WTC11 (cell line): Measurements from ENCODE around the gene PGBD5. TPM values are rescaled to one million over a fixed set of nuclear protein-coding genes. Genes with fewer than 3 reads are reported as not detected.

Experiments
- ATAC-seq: fragments of 200-7000 bp; cut with Tn5 transposase; 2 replicates; pipeline ENCODE4 v1.10.0; 2021; ENCODE audit warnings: mild to moderate bottlenecking, moderate library complexity
- CTCF ChIA-PET: fragments of 300-600 bp; sonication (Branson Sonifier 250); formaldehyde crosslinking; loops from one replicate; lab custom pipeline; 2021; ENCODE audit warnings: antibody characterized with exemption; lab: Charles Lee
- POLR2A ChIA-PET: fragments of 350-600 bp; sonication (Branson Sonifier 250); formaldehyde crosslinking; loops from one replicate; lab custom pipeline; 2021; ENCODE audit warnings: antibody characterized with exemption; lab: Charles Lee
- DNase-seq: peaks from one replicate; pipeline ENCODE4 v3.0.0; 2021; ENCODE audit warnings: low spot score
- H3K27ac Mint-ChIP-seq: 2 replicates; pipeline ENCODE4 v1.8.0; 2021; ENCODE audit warnings: mixed read lengths
- H3K27me3 Mint-ChIP-seq: 2 replicates; pipeline ENCODE4 v1.8.0; 2021; ENCODE audit warnings: low read depth, mild to moderate bottlenecking, moderate library complexity, mixed read lengths
- H3K36me3 Mint-ChIP-seq: 2 replicates; pipeline ENCODE4 v1.8.0; 2021; ENCODE audit warnings: mixed read lengths
- H3K4me1 Mint-ChIP-seq: 2 replicates; pipeline ENCODE4 v1.8.0; 2022; ENCODE audit warnings: mixed read lengths
- H3K4me3 Mint-ChIP-seq: 2 replicates; pipeline ENCODE4 v1.8.0; 2021; ENCODE audit warnings: mild to moderate bottlenecking, moderate library complexity, mixed read lengths
- H3K9me3 Mint-ChIP-seq: 2 replicates; pipeline ENCODE4 v1.8.0; 2021; ENCODE audit warnings: mixed read lengths
- ATF6 ChIP-seq: sonication (generic); formaldehyde crosslinking; IDR thresholded peaks from 2 replicates; pipeline ENCODE4 v1.8.1; 2023; ENCODE audit warnings: mild to moderate bottlenecking, missing genetic modification reagents
- ETV6 ChIP-seq: sonication (generic); formaldehyde crosslinking; IDR thresholded peaks from 2 replicates; pipeline ENCODE4 v1.8.1; 2022; ENCODE audit warnings: mild to moderate bottlenecking, missing genetic modification reagents
- FOXJ3 ChIP-seq: sonication (generic); formaldehyde crosslinking; IDR thresholded peaks from 2 replicates; pipeline ENCODE4 v1.9.0; 2021; ENCODE audit warnings: missing genetic modification reagents, mild to moderate bottlenecking, borderline replicate concordance
- FOXP1 ChIP-seq: sonication (generic); formaldehyde crosslinking; IDR thresholded peaks from 2 replicates; pipeline ENCODE4 v1.8.0; 2022; ENCODE audit warnings: missing genetic modification reagents, mild to moderate bottlenecking, moderate library complexity, borderline replicate concordance
- GABPB1 ChIP-seq: sonication (generic); formaldehyde crosslinking; IDR thresholded peaks from 2 replicates; pipeline ENCODE4 v1.8.1; 2023; ENCODE audit warnings: mild to moderate bottlenecking, missing genetic modification reagents
- IRF1 ChIP-seq: sonication (generic); formaldehyde crosslinking; IDR thresholded peaks from 2 replicates; pipeline ENCODE4 v1.8.0; 2023; ENCODE audit warnings: missing genetic modification reagents
- JAZF1 ChIP-seq: fragments of 250-450 bp; sonication (Bioruptor Pico); IDR thresholded peaks from 2 replicates; pipeline ENCODE4 v1.9.0; 2021; ENCODE audit warnings: moderate library complexity, mild to moderate bottlenecking, inconsistent platforms
- MAX ChIP-seq: sonication (generic); formaldehyde crosslinking; IDR thresholded peaks from 2 replicates; pipeline ENCODE4 v1.8.0; 2022; ENCODE audit warnings: mild to moderate bottlenecking, missing genetic modification reagents
- MXD4 ChIP-seq: fragments of 250-450 bp; sonication (Bioruptor Pico); IDR thresholded peaks from 2 replicates; pipeline ENCODE4 v1.8.0; 2021; ENCODE audit warnings: mild to moderate bottlenecking, moderate library complexity, borderline replicate concordance
- NR1H2 ChIP-seq: sonication (generic); formaldehyde crosslinking; IDR thresholded peaks from 2 replicates; pipeline ENCODE4 v1.9.0; 2021; ENCODE audit warnings: mild to moderate bottlenecking, moderate library complexity, missing genetic modification reagents
- NR2C2 ChIP-seq: sonication (generic); formaldehyde crosslinking; IDR thresholded peaks from 2 replicates; pipeline ENCODE4 v1.8.0; 2022; ENCODE audit warnings: mild to moderate bottlenecking, missing genetic modification reagents
- NR3C1 ChIP-seq: sonication (generic); formaldehyde crosslinking; conservative IDR thresholded peaks from 2 replicates; pipeline ENCODE4 v1.8.1; 2023; ENCODE audit warnings: low read depth, mild to moderate bottlenecking, missing genetic modification reagents
- SP1 ChIP-seq: sonication (generic); formaldehyde crosslinking; conservative IDR thresholded peaks from 2 replicates; pipeline ENCODE4 v1.8.1; 2022; ENCODE audit warnings: missing genetic modification reagents
- ZMAT4 ChIP-seq: fragments of 250-450 bp; sonication (Bioruptor Pico); IDR thresholded peaks from 2 replicates; pipeline ENCODE4 v1.9.0; 2021; ENCODE audit warnings: mild to moderate bottlenecking
- ZNF317 ChIP-seq: sonication (generic); formaldehyde crosslinking; IDR thresholded peaks from 2 replicates; pipeline ENCODE4 v1.8.1; 2023; ENCODE audit warnings: low read depth, mild to moderate bottlenecking, moderate library complexity, missing genetic modification reagents, borderline replicate concordance
- ZNF396 ChIP-seq: fragments of 250-450 bp; sonication (Bioruptor Pico); IDR thresholded peaks from 2 replicates; pipeline ENCODE4 v1.8.0; 2021; ENCODE audit warnings: mild to moderate bottlenecking, moderate library complexity, borderline replicate concordance
- total RNA-seq: library from RNA; stranded (reverse); gene quantifications from 3 replicates; pipeline ENCODE4 v1.2.3, GENCODE V29; 2021
- TF ChIP-seq, protein P1 (sequence below): fragments of 250-450 bp; sonication (Bioruptor Pico); IDR thresholded peaks from 2 replicates; pipeline ENCODE4 v2.1.2; 2022; ENCODE audit warnings: mild to moderate bottlenecking, moderate library complexity
- TF ChIP-seq, protein P2 (sequence below): fragments of 250-450 bp; sonication (Bioruptor Pico); IDR thresholded peaks from 2 replicates; pipeline ENCODE4 v1.9.0; 2021; ENCODE audit warnings: moderate library complexity, mild to moderate bottlenecking, inconsistent platforms, borderline replicate concordance
- TF ChIP-seq, protein P3 (sequence below): sonication (generic); formaldehyde crosslinking; IDR thresholded peaks from 2 replicates; pipeline ENCODE4 v1.8.0; 2023; ENCODE audit warnings: mild to moderate bottlenecking, missing genetic modification reagents
- TF ChIP-seq, protein P4 (sequence below): fragments of 250-450 bp; sonication (Bioruptor Pico); conservative IDR thresholded peaks from 2 replicates; pipeline ENCODE4 v1.9.0; 2021; ENCODE audit warnings: mild to moderate bottlenecking

PGBD5 gene
- total RNA-seq, 1 experiment from 2014 or later: 23.8 TPM

DNA sequence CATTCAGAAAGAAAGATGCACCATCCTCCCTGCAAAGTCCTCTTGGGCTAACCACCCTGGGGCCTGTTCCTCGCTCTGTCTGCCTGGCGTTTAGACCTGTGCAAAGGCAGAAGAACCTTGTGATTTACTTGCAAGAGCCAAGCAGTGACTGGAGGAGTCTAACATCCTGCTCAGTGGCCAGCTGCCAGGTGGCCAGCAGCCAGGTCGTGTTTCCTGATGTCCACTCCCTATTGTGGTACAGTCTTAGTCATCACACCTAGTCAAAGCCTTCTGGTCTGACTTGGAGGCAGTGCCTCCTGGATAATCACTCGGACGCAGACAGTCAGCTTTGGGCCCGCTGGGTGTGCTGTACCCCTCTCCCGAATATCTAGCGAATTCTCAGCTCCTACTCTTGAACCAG is 118.1 kb downstream of the PGBD5 start:
- no peak for ATAC-seq
- CTCF ChIA-PET: interaction anchor here (1.0 kb wide), 1 partner anchor 335 kb away, joined by 3 read pairs; no protein-coding TSS in a partner anchor

GRCh38 chr1:230307213-230307612 is 118.9 kb downstream of the PGBD5 start:
- ChIA-PET CTCF (no interaction called here), POLR2A (no interaction called here)
- Mint-ChIP-seq H3K36me3 (no peaks in the 10 kb centered on the region), H3K9me3 (no peaks in the 10 kb centered on the region), H3K4me3 (no peak overlapping the region), H3K27ac (no peak overlapping the region), H3K27me3 (no peaks in the 10 kb centered on the region), H3K4me1 (peaks cover 6% of the 10 kb centered on the region)
- DNase-seq (no peak), ATAC-seq (no peak)
- TF ChIP-seq SP1 (no peak), NR2C2 (CRISPR knock-in tag) (no peak), FOXJ3 (CRISPR knock-in tag) (no peak), ZMAT4 (CRISPR knock-in tag) (no peak), ZNF317 (no peak), MXD4 (no peak)
- TF ChIP-seq, protein P1, sequence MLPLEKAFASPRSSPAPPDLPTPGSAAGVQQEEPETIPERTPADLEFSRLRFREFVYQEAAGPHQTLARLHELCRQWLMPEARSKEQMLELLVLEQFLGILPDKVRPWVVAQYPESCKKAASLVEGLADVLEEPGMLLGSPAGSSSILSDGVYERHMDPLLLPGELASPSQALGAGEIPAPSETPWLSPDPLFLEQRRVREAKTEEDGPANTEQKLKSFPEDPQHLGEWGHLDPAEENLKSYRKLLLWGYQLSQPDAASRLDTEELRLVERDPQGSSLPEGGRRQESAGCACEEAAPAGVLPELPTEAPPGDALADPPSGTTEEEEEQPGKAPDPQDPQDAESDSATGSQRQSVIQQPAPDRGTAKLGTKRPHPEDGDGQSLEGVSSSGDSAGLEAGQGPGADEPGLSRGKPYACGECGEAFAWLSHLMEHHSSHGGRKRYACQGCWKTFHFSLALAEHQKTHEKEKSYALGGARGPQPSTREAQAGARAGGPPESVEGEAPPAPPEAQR: no peak

More for the DNA sequence above, 118.1 kb downstream of the PGBD5 start:
- TF ChIP-seq IRF1 (no peak), GABPB1 (CRISPR knock-in tag) (no peak), SP1 (no peak), ETV6 (CRISPR knock-in tag) (no peak)
- TF ChIP-seq, protein P2, sequence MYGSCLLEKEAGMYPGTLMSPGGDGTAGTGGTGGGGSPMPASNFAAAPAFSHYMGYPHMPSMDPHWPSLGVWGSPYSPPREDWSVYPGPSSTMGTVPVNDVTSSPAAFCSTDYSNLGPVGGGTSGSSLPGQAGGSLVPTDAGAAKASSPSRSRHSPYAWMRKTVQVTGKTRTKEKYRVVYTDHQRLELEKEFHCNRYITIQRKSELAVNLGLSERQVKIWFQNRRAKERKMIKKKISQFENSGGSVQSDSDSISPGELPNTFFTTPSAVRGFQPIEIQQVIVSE: no peak
- TF ChIP-seq, all 79 proteins: peak for 0
- no peaks in the 10 kb centered on the region for H3K27me3 Mint-ChIP-seq
- POLR2A ChIA-PET: no interaction called here
- no peaks in the 10 kb centered on the region for H3K36me3 Mint-ChIP-seq
- H3K4me1 Mint-ChIP-seq: peaks cover 7% of the 10 kb centered on the region
- no peak overlapping the region for H3K27ac Mint-ChIP-seq
- H3K4me3 Mint-ChIP-seq: no peak overlapping the region
- H3K9me3 Mint-ChIP-seq: no peaks in the 10 kb centered on the region
- DNase-seq: no peak

DNA sequence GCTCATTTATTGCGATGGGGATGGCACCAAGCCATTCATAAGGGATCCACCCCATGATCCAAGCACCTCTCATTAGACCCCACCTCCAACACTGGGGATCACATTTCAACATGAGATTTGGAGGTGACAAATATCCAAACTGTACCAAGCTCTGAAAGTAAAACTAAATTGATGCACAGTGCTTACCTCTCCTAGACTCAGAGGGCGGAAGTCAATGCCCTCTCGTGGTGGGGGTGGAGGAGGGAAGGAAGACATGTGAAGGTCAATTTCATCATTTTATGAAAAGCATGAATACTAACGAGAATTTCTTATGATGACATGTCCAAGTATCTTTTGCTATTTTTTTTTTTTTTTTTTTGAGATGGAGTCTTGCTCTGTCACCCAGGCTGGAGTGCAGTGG is 120.0 kb downstream of the PGBD5 start:
- Mint-ChIP-seq H3K9me3 (no peaks in the 10 kb centered on the region), H3K4me3 (no peak overlapping the region), H3K36me3 (no peaks in the 10 kb centered on the region)
- TF ChIP-seq FOXJ3 (CRISPR knock-in tag) (no peak), JAZF1 (CRISPR knock-in tag) (no peak), GABPB1 (CRISPR knock-in tag) (no peak), FOXP1 (no peak), NR1H2 (no peak), MAX (CRISPR knock-in tag) (no peak), NR3C1 (no peak), SP1 (no peak), ATF6 (CRISPR knock-in tag) (no peak), ZNF396 (CRISPR knock-in tag) (no peak)
- TF ChIP-seq, protein P3, sequence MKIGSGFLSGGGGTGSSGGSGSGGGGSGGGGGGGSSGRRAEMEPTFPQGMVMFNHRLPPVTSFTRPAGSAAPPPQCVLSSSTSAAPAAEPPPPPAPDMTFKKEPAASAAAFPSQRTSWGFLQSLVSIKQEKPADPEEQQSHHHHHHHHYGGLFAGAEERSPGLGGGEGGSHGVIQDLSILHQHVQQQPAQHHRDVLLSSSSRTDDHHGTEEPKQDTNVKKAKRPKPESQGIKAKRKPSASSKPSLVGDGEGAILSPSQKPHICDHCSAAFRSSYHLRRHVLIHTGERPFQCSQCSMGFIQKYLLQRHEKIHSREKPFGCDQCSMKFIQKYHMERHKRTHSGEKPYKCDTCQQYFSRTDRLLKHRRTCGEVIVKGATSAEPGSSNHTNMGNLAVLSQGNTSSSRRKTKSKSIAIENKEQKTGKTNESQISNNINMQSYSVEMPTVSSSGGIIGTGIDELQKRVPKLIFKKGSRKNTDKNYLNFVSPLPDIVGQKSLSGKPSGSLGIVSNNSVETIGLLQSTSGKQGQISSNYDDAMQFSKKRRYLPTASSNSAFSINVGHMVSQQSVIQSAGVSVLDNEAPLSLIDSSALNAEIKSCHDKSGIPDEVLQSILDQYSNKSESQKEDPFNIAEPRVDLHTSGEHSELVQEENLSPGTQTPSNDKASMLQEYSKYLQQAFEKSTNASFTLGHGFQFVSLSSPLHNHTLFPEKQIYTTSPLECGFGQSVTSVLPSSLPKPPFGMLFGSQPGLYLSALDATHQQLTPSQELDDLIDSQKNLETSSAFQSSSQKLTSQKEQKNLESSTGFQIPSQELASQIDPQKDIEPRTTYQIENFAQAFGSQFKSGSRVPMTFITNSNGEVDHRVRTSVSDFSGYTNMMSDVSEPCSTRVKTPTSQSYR (CRISPR knock-in tag): no peak
- TF ChIP-seq, protein P1: no peak
- TF ChIP-seq, protein P4, sequence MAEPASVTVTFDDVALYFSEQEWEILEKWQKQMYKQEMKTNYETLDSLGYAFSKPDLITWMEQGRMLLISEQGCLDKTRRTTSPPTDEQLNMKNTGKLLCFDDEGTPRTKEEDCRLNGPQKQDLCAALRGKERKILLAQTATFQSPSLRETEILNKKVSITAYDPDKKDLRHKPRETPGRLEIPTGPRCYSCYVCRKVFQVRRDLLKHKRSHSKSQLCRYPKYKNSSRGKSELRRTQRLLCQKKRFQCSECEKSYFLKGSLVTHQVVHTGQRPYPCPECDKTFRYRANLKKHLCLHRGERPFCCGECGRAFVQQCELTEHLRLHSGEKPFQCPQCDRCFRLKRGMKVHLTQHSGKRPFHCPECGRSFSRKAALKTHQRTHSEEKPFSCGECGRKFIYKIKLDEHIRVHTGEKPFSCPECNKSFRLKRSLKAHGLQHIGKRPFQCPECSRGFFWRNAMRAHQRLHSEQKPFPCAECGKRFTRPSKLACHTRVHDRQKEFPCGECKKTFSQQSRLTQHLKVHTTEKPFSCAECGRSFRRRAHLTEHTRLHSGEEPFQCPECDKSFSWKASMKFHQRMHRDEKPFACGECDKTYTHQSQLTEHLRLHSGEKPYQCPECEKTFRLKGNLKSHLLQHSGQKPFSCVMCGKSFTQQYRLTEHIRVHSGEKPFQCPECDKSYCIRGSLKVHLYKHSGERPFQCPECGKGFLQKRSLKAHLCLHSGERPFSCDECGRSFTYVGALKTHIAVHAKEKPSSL (CRISPR knock-in tag): no peak
- TF ChIP-seq, all 79 proteins: peak for 0
- no peak for DNase-seq
- ATAC-seq: no peak
- POLR2A ChIA-PET: no interaction called here
- CTCF ChIA-PET: interaction anchor here (2.3 kb wide), 1 partner anchor 29 kb away, joined by 8 read pairs; no protein-coding TSS in a partner anchor
- Mint-ChIP-seq H3K4me1 (peaks cover 6% of the 10 kb centered on the region), H3K27me3 (no peaks in the 10 kb centered on the region), H3K27ac (no peak overlapping the region)
